HL-60 (cell line): Measurements from ENCODE around the gene INTS13.

ENCODE experiments used
- CTCF ChIP-seq: IDR thresholded peaks from one replicate; pipeline ENCODE4 v1.5.1; 2011; ENCODE audit warnings: low read length, control low read depth, inconsistent platforms; ENCODE audit not compliant: insufficient read depth
- REST ChIP-seq: IDR thresholded peaks from 2 replicates; pipeline ENCODE4 v1.6.1; 2012; ENCODE audit warnings: low read depth; ENCODE audit not compliant: insufficient replicate concordance
- SPI1 ChIP-seq: IDR thresholded peaks from 2 replicates; pipeline ENCODE4 v1.6.1; 2012; ENCODE audit warnings: low read depth, mild to moderate bottlenecking, borderline replicate concordance

- TF ChIP-seq CTCF, result no peak
- TF ChIP-seq SPI1, result no peak
- no peak for TF ChIP-seq REST
Measured at GRCh38 chr12:26929590-26929989, 8.2 kb downstream of the INTS13 start.
